H9 (cell line): ENCODE measurements around the gene CDK16. TPM values are rescaled to one million over a fixed set of nuclear protein-coding genes. Genes with fewer than 3 reads are reported as not detected.

Source experiments
- DNase-seq: peaks from one replicate; pipeline ENCODE4 v3.0.0-alpha.2; 2017
- H2AFZ ChIP-seq: one replicate; pipeline ENCODE4 v1.6.1; 2013; ENCODE audit warnings: mild to moderate bottlenecking, low read length, control low read depth, moderate library complexity
- H2AK5ac ChIP-seq: 2 replicates; pipeline ENCODE4 v1.6.1; 2013; ENCODE audit warnings: low read length, control low read depth, mixed read lengths; ENCODE audit not compliant: insufficient read length
- H2BK120ac ChIP-seq: one replicate; pipeline ENCODE4 v1.6.1; 2013; ENCODE audit warnings: low read depth, mild to moderate bottlenecking, low read length, control low read depth, inconsistent platforms; ENCODE audit not compliant: poor library complexity, severe bottlenecking
- H2BK12ac ChIP-seq: 2 replicates; pipeline ENCODE4 v1.6.1; 2013; ENCODE audit warnings: low read length, control low read depth, mixed read lengths, low read depth; ENCODE audit not compliant: insufficient read length
- H2BK15ac ChIP-seq: 2 replicates; pipeline ENCODE4 v1.6.1; 2013; ENCODE audit warnings: low read depth, low read length, control low read depth
- H2BK20ac ChIP-seq: one replicate; pipeline ENCODE4 v1.6.1; 2013; ENCODE audit warnings: low read depth, mild to moderate bottlenecking, low read length, control low read depth, inconsistent platforms; ENCODE audit not compliant: poor library complexity, severe bottlenecking
- H2BK5ac ChIP-seq: 2 replicates; pipeline ENCODE4 v1.6.1; 2013; ENCODE audit warnings: low read length, control low read depth, mixed read lengths; ENCODE audit not compliant: insufficient read length
- H3K14ac ChIP-seq: 2 replicates; pipeline ENCODE4 v1.6.1; 2013; ENCODE audit warnings: low read length, control low read depth; ENCODE audit not compliant: insufficient read depth
- H3K18ac ChIP-seq: 2 replicates; pipeline ENCODE4 v1.6.1; 2013; ENCODE audit warnings: low read depth, mild to moderate bottlenecking, mixed read lengths, low read length, control low read depth; ENCODE audit not compliant: insufficient read length
- H3K23ac ChIP-seq: 2 replicates; pipeline ENCODE4 v1.6.1; 2013; ENCODE audit warnings: low read length, control low read depth, mixed read lengths, low read depth; ENCODE audit not compliant: insufficient read length
- H3K23me2 ChIP-seq: 2 replicates; pipeline ENCODE4 v1.6.1; 2013; ENCODE audit warnings: low read depth, mild to moderate bottlenecking, mixed read lengths, low read length, control low read depth; ENCODE audit not compliant: insufficient read length, poor library complexity, severe bottlenecking
- H3K27ac ChIP-seq: 2 replicates; pipeline ENCODE4 v1.5.1; 2013; ENCODE audit warnings: low read length, control low read depth, mixed read lengths, low read depth; ENCODE audit not compliant: insufficient read length
- H3K27me3 ChIP-seq: 2 replicates; pipeline ENCODE4 v1.6.1; 2013; ENCODE audit warnings: low read length, control low read depth, inconsistent platforms; ENCODE audit not compliant: insufficient read depth
- H3K4ac ChIP-seq: 2 replicates; pipeline ENCODE4 v1.6.1; 2013; ENCODE audit warnings: low read depth, mild to moderate bottlenecking, control low read depth, inconsistent platforms, low read length, moderate library complexity
- H3K4me1 ChIP-seq: 2 replicates; pipeline ENCODE4 v1.6.1; 2013; ENCODE audit warnings: low read length, control low read depth, inconsistent platforms; ENCODE audit not compliant: insufficient read depth
- H3K4me2 ChIP-seq: 2 replicates; pipeline ENCODE4 v1.6.1; 2013; ENCODE audit warnings: low read length, control low read depth, mixed read lengths; ENCODE audit not compliant: insufficient read length, insufficient read depth
- H3K56ac ChIP-seq: 2 replicates; pipeline ENCODE4 v1.6.1; 2013; ENCODE audit warnings: low read depth, mild to moderate bottlenecking, mixed read lengths, low read length, control low read depth; ENCODE audit not compliant: insufficient read length
- H3K79me1 ChIP-seq: 2 replicates; pipeline ENCODE4 v1.6.1; 2013; ENCODE audit warnings: low read depth, mild to moderate bottlenecking, moderate library complexity, low read length, control low read depth, inconsistent platforms; ENCODE audit not compliant: insufficient read depth, poor library complexity, severe bottlenecking
- H3K79me2 ChIP-seq: 2 replicates; pipeline ENCODE4 v1.6.1; 2013; ENCODE audit warnings: low read length, control low read depth, inconsistent platforms; ENCODE audit not compliant: insufficient read depth
- H3K9ac ChIP-seq: 2 replicates; pipeline ENCODE4 v1.6.1; 2013; ENCODE audit warnings: low read length, control low read depth, mixed read lengths; ENCODE audit not compliant: insufficient read length; ENCODE audit errors: extremely low read depth
- H3K9me3 ChIP-seq: one replicate; pipeline ENCODE4 v1.6.1; 2013; ENCODE audit warnings: low read depth, low read length, inconsistent platforms; ENCODE audit not compliant: control insufficient read depth
- H3T11ph ChIP-seq: one replicate; pipeline ENCODE4 v1.6.1; 2013; ENCODE audit warnings: mild to moderate bottlenecking, low read length, control low read depth, inconsistent platforms
- H4K20me1 ChIP-seq: one replicate; pipeline ENCODE4 v1.6.1; 2013; ENCODE audit not compliant: control insufficient read depth, insufficient read length, insufficient read depth
- H4K5ac ChIP-seq: 2 replicates; pipeline ENCODE4 v1.6.1; 2013; ENCODE audit warnings: low read depth, mild to moderate bottlenecking, mixed read lengths, low read length, control low read depth; ENCODE audit not compliant: insufficient read length
- H4K8ac ChIP-seq: replicated peaks from 2 replicates; pipeline ENCODE4 v1.6.1; 2013; ENCODE audit warnings: low read length, control low read depth, mixed read lengths, low read depth; ENCODE audit not compliant: insufficient read length
- H4K91ac ChIP-seq: 2 replicates; pipeline ENCODE4 v1.6.1; 2013; ENCODE audit warnings: low read depth, mild to moderate bottlenecking, moderate library complexity, mixed read lengths, low read length, control low read depth; ENCODE audit not compliant: insufficient read length
- H3K27ac Mint-ChIP-seq, 3 experiments: 2 replicates in 2 of 3; 3 replicates in 1 of 3; pipeline ENCODE4 v1.8.0; 2020 to 2021; ENCODE audit warnings: mixed read lengths in 3 of 3, mild to moderate bottlenecking in 1 of 3, moderate library complexity in 1 of 3
- H3K27me3 Mint-ChIP-seq: 2 replicates; pipeline ENCODE4 v1.8.0; 2021; ENCODE audit warnings: low read depth, mild to moderate bottlenecking, moderate library complexity, mixed read lengths
- H3K36me3 Mint-ChIP-seq, 3 experiments: 2 replicates in 2 of 3; 3 replicates in 1 of 3; pipeline ENCODE4 v1.8.0; 2020 to 2021; ENCODE audit warnings: low read depth in 3 of 3, mixed read lengths in 3 of 3; ENCODE audit not compliant: insufficient read depth in 1 of 3
- H3K4me1 Mint-ChIP-seq, 2 experiments: 2 replicates each; pipeline ENCODE4 v1.8.0; 2020; ENCODE audit warnings: mixed read lengths in 2 of 2
- H3K4me3 Mint-ChIP-seq, 2 experiments: 2 replicates in 1 of 2; 3 replicates in 1 of 2; pipeline ENCODE4 v1.8.0; 2020 to 2021; ENCODE audit warnings: mild to moderate bottlenecking in 2 of 2, mixed read lengths in 2 of 2, moderate library complexity in 1 of 2
- H3K9me3 Mint-ChIP-seq, 2 experiments: 2 replicates in 1 of 2; 3 replicates in 1 of 2; pipeline ENCODE4 v1.8.0; 2020; ENCODE audit warnings: mild to moderate bottlenecking in 2 of 2, mixed read lengths in 2 of 2, moderate library complexity in 1 of 2
- CTCF ChIP-seq: fragments of 200-600 bp; sonication (generic); conservative IDR thresholded peaks from 3 replicates; pipeline ENCODE4 v1.8.0; 2021; ENCODE audit warnings: antibody characterized with exemption, mild to moderate bottlenecking
- WGBS: extraction: QIAGEN DNeasy Blood & Tissue Kit; methylation state at CpG from one replicate; pipeline ENCODE4 v1.1.7; 2013; ENCODE audit warnings: missing lambda C conversion rate, low lambda C conversion rate, mixed read lengths; ENCODE audit not compliant: insufficient read length; ENCODE audit errors: extremely low coverage; 5-methylcytosine and 5-hydroxymethylcytosine counted together
- total RNA-seq: library from RNA; stranded (reverse); gene quantifications from 2 replicates; pipeline ENCODE4 v1.2.1, GENCODE V29; 2021

Gene CDK16
- total RNA-seq, 1 experiment from 2014 or later, result 226 TPM

DNA sequence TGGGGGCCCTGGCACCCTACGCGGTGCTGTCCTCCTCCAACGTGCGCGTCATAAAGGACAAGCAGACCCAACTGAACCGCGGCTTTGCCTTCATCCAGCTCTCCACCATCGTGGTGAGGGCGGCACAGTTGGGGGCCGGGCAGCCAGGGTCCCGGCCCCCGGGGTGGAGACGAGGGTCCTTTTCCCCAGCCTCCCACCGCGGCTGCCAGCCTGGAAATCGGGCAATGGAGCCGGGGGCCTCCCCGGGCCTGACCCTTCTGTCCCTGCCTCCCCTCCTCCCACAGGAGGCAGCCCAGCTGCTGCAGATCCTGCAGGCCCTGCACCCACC is 38.6 kb upstream of the CDK16 start:
- no peak overlapping the region for H3K18ac ChIP-seq
- H3T11ph ChIP-seq, result no peak overlapping the region
- H3K9me3 ChIP-seq, result no peaks in the 10 kb centered on the region
- H4K5ac ChIP-seq, result no peak overlapping the region
- H3K4ac ChIP-seq, result no peak overlapping the region
- no peaks in the 10 kb centered on the region for H3K4me1 ChIP-seq
- no peak overlapping the region for H3K4me2 ChIP-seq
- no peaks in the 10 kb centered on the region for H3K23me2 ChIP-seq
- no peak for DNase-seq
- H3K4me1 Mint-ChIP-seq, result no peaks in the 10 kb centered on the region
- H3K23ac ChIP-seq, result no peak overlapping the region
- no peaks in the 10 kb centered on the region for H4K20me1 ChIP-seq
- H3K79me1 ChIP-seq, result no peaks in the 10 kb centered on the region
- H4K91ac ChIP-seq, result no peak overlapping the region
- no peak overlapping the region for H2AK5ac ChIP-seq
- no peak overlapping the region for H3K27ac Mint-ChIP-seq
- no peaks in the 10 kb centered on the region; the same call in 1 of the 2 replicates for H3K27me3 ChIP-seq
- no peak overlapping the region for H3K9ac ChIP-seq
- H3K79me2 ChIP-seq, result no peaks in the 10 kb centered on the region
- H3K9me3 Mint-ChIP-seq, result peaks cover 57 to 77% of the 10 kb centered on the region in 2 experiments
- H2BK12ac ChIP-seq, result no peak overlapping the region
- H3K56ac ChIP-seq, result no peak overlapping the region
- no peak overlapping the region for H3K14ac ChIP-seq
- no peak overlapping the region for H3K4me3 Mint-ChIP-seq
- H3K27ac ChIP-seq, result no peak overlapping the region
- H2BK120ac ChIP-seq, result no peak overlapping the region
- no peak overlapping the region for H4K8ac ChIP-seq
- peaks cover 48 to 83% (median 71%) of the 10 kb centered on the region in 3 experiments for H3K36me3 Mint-ChIP-seq
- no peaks in the 10 kb centered on the region; the same call in 1 of the 2 replicates for H3K27me3 Mint-ChIP-seq
- no peak overlapping the region for H2AFZ ChIP-seq
- no peak overlapping the region for H2BK20ac ChIP-seq
- H2BK5ac ChIP-seq, result no peak overlapping the region
- no peak overlapping the region for H2BK15ac ChIP-seq
- no CpG with 5 or more reads among the region's 18 CpGs for WGBS
- no peak for TF ChIP-seq CTCF
